ENCODE results near the gene CDSN.
A peak's percentile ranks its signal among the peaks of the same experiment; 100 is the strongest.
"Not testable (repeated sequence)": the region's sequence is repeated elsewhere in the genome, so short reads cannot be mapped to it uniquely, and the experiment has no call there.

Gene CDSN

GRCh38 chr6:31081872-31082271, 38.4 kb downstream of the CDSN start:
- no peak for DNase-seq

- peak; percentile 79 for DNase-seq
Measured at GRCh38 chr6:31079656-31080261, 40.5 kb downstream of the CDSN start.

- DNase-seq, result no peak
Measured at GRCh38 chr6:31076611-31077010, 43.6 kb downstream of the CDSN start.

- DNase-seq, result no peak
Measured at GRCh38 chr6:31075528-31075927, 44.7 kb downstream of the CDSN start.

GRCh38 chr6:31074401-31074800, 45.8 kb downstream of the CDSN start:
- no peak for DNase-seq

GRCh38 chr6:31070711-31071197, 49.5 kb downstream of the CDSN start:
- DNase-seq, result peak; percentile 69

DNA sequence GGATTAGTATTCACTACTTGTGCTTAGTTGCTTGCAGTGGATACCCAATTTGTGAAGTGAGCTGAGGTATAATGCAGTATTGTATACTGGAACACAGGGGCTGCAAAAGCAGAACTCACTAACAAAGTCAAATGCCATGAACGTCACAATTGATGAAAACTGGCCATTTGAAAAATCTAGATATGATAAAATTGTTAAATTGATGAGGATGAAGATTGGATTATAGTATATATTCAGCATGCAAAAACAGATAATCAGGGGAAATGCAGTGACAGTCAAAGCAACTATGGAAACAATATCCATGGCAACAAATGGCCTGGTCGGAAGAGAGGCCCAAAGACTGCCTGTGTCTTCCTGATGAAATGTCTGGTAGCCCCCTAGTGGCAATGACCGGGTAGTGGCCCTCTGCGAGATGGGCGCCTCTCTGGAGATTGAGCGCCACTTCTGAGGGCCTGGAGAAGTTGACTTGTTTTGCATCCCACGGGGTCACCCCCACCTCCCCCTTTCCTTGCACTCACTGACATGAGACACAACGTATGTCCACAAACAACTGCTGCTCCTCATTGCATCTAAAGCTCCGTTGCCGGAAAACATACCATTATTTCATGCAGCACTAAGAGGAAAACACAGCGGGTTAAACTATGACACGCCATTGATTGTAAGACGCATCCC, 51.4 kb downstream of the CDSN start:
- peak; percentile 83 for DNase-seq

DNA sequence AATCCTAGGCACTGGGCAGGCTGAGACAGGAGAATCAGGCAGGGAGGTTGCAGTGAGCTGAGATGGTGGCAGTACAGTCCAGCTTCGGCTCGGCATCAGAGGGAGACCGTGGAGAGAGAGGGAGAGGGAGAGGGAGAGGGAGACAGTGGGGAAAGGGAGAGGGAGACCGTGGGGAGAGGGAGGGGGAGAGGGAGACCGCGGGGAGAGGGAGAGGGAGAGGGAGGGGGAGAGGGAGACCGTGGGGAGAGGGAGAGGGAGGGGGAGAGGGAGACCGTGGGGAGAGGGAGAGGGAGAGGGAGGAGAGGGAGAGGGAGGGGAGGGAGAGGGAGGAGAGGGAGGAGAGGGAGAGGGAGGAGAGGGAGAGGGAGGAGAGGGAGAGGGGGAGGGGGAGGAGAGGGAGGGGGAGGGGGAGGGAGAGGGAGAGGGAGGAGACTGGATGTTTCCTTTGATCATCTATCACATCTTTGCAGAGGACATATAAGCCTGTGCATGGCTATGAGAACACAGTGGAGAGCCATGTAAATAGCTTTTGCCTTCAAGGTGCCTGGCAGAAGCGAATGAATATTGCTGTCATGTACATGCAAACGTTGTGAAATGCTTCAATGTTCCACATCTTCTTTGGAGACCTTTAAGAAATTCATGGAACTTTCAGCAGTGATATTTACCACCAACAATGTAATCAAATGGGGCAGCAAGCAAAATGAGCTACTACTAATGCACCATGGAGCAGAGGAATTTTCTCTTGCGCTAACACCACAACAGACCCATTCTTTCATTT, 52.2 kb downstream of the CDSN start:
- DNase-seq, result not testable (repeated sequence)

GRCh38 chr6:31067028-31067427, 53.2 kb downstream of the CDSN start:
- not testable (repeated sequence) for DNase-seq

DNA sequence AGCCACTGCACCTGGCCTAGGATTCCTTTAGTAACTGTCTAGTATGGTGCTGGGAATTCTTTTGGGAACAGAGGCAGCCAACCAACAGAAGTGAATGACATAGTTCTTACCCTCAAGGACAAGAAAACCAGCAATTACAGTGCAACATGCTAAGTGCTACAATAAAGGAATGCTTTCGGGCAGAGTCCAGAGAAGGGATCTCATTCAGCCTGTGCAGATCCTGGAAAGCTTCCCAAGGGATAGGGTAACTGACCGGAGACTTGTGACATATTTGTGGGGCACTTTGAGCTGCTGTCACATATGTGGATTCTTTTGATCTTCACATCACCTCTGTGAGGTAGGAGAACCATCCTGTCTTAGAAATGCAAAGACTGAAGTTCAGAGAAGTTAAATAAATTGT, 54.7 kb downstream of the CDSN start:
- DNase-seq, result no peak

All from NCI-H82 (cell line).